NCI-H1105 (cell line): ENCODE results near the gene PPP1R12C.
A peak's percentile ranks its signal among the peaks of the same experiment; 100 is the strongest.
"Not testable (repeated sequence)": the region's sequence is repeated elsewhere in the genome, so short reads cannot be mapped to it uniquely, and the experiment has no call there.

Source experiments
- DNase-seq: peaks from one replicate; lab custom pipeline; 2025; lab: John Stamatoyannopoulos, UW

Gene PPP1R12C

DNA sequence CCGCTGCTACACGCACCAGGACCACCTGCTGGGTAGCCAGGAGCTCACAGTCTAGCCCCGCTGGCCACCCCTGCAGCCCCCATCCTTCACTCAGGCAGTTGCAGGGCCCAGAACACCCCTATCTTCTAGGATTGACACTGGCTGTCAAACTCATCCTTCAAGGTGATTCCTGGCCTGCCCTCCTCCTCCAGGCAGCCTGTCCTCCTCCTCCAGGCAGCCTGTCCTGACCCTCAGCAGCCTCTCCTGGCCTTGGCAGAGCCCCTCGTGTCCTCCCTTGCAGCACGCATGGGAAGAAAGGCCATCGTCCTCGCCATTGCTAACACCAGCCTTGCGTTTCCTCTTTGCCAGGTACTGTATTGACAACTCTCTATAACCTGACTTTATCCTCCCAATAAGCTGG, 45.5 kb downstream of the PPP1R12C start:
- DNase-seq, result no peak

DNA sequence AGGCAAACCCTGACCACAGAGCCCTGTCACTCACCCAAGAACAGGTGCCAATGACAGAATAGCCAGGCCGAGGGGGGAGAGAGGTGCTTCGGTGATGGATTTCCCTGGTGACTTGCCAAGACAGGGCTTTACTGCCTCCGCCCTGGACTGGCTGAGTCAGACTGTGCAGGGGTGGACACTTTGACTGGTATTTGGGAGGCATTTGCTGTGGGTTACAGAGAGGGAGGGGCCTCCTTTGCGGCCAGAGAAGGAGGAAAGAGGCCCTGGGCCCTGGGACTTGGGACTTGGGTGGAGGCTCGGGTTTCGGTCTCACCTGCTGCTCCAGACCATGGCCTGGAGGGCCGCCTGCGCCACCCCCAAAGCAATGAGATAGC, 46.3 kb downstream of the PPP1R12C start:
- no peak for DNase-seq

DNA sequence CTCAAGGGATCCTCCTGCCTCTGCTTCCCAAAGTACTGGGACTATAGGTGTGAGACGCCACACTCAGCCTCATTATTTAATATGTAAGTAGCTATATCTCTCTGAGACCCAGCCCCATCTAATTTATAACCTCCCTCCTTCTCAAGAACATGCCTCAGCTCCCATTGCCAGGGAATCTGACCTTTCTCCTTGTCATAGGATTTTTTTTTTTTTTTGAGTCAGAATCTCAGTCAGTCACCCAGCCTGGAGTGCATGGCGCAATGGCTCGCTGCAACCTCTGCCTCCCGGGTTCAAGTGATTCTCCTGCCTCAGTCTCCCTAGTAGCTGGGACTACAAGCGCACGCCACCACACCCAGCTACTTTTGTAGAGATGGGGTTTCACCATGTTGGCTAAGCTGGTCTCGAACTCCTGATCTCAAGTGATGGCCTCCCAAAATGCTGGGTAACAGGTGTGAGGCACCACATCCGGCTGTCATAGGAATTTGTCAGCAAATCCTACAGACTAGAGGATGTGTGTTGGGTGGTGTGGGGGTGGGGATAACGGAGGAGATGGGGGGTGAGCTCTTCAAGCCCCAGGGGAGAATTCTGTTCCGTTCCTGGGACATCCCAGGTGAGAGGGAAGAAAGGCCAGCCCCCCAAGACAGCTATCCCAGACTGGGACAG, 46.8 kb downstream of the PPP1R12C start:
- DNase-seq, result no peak

DNA sequence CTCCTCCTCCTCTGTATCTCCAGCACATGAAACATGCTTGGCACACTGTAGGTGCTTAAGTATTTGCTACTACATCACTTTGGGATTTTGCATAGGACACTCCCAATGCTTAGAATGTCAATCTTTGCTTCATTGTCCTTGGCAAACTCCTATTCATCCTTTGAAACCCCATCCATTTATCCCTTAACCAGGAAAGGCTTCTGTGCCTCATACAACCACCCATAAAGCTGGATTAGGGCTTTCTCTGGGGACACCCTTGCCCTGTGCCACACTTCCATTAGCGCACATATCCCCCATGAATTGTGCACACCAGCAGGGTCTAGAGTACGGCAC, 47.6 kb downstream of the PPP1R12C start:
- DNase-seq, result no peak

DNA sequence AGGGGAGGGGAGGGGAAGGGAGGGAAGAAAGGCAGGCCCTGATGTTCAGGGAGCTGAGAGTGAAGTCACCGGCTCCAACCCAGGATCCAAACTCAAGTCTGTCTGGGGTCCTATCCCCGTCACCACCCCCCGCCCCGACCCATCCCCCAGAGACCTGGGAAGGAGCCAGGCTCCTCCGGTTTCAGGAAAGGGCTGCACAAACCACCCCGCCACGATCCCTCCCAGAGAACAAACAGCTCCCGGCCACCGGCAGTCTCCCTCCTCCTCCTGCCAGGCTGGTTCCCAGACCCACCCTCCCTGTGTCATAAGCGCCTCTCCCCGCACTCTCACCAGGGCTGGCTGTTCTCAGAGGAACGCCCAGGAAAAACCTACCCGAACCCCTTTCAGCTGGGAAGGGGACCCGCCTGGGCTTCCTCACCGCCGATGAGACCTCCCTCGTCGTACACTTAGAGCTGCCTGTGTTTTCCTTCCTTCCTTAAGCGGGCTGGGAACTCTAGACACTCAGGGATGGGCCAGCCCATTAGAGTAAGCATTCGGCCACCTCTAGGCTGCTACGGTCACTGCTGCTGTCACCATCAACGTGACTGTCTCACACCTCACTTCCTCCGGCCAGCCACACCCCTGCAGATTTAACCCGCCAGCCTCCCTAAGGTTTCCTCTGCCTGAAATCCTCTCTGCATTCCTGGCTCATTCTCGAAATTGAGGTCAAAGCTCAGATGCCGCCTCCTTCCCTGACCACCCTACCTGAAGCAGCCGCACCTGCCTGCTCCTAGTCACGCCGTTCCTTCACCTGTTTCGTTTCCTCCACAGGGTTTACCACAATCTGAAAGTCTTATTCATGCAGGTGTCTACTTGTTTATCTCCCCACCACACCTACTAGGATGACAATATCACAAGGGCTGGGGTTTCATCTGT, 48.2 kb downstream of the PPP1R12C start:
- DNase-seq, result peak; percentile 16

DNA sequence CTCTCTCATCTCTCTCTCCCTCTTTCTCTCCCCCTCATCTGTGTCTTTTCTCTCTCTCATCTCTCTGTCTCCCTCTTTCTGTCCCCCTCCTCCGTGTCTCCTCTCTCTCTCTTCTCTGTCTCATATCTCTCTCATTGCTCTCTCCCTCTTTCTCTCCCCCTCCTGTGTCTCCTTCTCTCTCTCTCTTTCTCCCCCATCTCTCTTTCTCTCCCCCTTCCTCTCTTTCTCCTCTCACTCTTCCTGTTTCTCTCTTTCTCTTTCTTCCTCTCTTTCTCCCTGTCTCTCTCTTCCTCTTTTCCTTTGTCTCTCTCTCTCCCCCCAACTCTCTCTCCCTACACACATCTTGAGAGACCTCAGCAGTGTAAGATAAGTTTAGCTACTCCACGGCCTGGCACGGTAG, 49.6 kb downstream of the PPP1R12C start:
- DNase-seq, result no peak

DNA sequence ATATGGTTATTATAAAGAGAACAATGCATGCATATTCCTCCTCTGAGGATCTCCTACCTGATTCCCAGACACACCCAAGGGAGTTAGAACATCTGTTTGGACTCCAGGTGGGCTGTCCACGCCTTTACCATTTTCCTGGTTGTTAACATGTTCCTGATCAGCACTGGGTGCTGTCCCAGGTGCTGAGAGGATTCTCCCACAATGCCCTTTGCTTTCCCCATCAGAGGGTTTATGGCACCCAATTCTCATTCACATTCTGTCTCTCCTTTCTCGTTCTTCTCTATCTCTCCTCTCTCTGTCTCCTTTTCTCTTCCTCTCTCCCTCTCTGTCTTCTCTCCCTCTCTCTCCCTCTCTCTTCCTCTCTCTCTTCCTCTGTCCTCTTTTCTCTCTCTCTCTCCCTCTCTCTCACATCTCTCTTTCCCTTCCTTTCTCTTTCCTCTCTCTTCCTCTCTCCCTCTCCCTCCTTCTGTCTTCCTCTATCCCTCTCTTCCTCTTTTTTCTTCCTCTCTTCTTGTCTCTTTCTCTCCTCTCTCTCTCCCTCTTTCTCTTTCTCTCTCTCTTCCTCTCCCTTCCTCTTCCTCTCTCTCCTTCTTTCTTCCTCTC, 51.2 kb downstream of the PPP1R12C start:
- no peak for DNase-seq

DNA sequence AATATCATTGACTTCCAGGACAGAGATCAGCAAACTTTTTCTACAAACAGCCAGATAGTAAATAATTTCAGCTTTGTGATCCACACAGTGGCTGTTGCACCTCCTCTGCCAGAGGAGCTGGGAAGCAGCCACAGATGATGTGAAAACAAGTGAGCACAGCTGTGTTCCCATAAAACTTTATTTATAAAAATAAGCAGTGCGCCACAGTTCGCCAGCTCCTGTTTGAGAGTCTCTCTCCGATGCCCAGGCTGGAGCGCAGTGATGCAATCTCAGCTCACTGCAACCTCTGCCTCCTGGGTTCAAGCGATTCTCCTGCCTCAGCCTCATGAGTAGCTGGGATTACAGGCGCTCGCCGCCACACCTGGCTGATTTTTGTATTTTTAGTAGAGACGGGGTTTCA, 51.9 kb downstream of the PPP1R12C start:
- DNase-seq, result not testable (repeated sequence)

DNA sequence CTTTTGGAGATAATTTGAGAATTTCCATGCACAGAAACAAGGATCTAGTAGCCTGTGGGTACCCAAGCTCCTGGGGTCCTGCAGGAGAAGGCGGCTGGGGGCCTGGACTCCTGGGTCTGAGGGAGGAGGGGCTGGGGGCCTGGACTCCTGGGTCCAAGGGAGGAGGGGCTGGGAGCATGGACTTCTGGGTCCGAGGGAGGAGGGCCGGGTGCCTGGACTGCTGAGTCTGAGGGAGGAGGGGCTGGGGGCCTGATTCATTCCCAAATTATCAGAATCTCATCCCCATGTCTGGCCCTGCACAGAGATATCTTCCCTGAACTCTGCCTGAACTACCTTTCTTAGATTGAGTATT, 54.0 kb downstream of the PPP1R12C start:
- no peak for DNase-seq

DNA sequence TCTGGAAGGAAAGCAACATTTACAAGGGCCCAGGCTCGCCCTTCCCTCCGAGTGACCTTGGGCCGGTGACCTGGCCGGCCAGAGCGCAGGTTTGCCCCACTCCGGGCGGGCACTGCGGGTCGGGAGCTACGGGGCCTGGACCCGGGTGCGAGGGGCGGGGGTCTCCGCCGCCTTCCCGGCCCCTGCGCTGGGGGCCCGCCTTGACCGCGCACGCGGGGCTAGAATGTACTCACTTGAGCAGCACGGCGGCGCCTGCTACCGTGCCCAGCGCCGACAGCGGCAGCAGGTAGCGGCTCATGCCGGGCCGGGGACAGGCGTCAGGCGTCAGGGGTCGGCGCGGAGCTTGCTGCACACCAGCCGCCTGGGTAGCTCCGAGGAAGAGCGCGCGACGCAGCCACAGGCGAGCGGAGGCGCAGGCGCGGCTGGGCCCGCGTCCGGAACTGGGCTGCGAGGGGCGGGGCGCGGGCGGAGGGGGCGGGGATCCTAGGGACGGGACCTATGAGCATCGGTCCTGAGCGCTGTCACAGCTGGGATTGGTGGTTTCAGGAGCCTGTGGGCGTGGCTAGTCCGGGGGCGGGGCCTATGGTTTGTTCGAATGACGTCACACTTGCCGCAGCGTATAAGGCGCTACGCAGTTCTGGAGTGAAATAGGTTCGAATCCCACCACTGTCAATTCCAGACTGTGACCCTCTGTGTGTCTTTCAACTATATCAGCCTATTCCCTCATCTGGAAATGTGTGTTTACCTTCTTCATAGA, 54.5 kb downstream of the PPP1R12C start, which contains the start of gene RDH13:
RDH13 (minus strand) TSS at position 414 of the 757 bp plus-strand sequence; CDS start at position 298, 116 bp downstream.
- peak; percentile 96 for DNase-seq

DNA sequence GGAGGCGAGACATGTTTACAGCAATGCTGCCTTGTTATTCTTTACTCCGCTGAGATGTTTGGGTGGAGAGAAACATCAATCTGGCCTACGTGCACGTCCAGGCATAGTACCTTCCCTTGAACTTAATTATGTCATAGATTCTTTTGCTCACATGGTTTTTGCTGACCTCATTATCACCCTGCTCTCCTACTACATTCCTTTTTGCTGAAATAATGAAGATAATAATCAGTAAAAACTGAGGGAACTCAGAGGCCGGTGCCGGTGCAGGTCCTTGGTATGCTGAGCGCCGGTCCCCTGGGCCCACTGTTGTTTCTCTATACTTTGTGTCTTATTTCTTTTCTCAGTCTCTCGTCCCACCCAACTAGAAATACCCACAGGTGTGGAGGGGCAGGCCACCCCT, 57.1 kb downstream of the PPP1R12C start:
- not testable (repeated sequence) for DNase-seq

DNA sequence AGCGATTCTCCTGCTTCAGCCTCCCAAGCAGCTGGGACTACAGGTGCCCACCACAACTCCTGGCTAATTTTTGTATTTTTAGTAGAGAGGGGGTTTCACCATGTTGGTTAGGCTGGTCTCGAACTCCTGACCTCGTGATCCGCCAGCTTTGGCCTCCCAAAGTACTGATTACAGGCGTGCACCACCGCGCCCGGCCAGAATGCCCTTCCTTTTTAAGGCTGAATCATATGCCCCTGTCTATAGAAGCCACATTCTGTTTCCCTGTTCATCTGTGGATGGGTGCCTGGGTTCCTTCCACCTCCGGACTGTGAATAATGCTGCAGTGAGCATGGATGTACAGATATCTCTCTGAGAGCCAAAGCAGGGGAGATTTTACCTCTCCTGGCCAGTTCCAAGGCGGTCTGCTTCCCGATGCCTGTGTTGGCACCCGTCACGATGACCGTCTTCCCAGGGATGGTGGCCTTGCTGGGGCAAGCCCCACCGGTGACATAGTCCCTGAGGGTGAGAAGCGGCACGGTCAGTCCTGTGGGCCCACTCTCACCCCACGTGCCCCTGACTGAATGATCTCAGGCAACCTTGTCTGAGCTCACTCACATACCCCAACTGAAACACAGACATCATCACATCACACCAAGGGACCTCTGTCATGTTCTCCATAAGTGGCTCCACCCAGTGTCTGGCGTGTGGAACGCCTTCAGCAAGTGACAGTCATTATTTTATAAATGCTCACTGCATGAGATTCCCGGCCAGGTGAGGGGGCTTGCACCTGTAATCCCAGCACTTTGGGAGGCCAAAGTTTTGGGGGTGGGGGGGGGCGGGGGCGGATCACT, 58.4 kb downstream of the PPP1R12C start:
- DNase-seq, result no peak

DNA sequence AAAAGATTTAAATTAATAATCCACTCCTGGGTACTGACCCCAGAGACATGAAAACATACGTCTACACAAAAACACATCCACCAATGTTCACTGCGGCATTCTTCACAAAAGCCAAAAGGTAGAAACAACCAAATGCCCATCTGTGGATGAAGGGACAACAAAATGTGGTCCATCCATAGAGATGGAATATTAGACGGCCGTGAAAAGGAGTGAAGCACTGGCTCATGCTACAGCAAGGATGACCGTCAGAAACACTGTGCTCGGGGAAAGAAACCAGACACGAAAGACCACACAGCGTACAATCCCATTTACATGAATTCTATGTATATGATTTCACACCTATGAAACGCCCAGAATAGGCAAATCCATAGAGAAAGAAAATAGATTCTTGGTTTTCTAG, 60.6 kb downstream of the PPP1R12C start:
- DNase-seq, result no peak

DNA sequence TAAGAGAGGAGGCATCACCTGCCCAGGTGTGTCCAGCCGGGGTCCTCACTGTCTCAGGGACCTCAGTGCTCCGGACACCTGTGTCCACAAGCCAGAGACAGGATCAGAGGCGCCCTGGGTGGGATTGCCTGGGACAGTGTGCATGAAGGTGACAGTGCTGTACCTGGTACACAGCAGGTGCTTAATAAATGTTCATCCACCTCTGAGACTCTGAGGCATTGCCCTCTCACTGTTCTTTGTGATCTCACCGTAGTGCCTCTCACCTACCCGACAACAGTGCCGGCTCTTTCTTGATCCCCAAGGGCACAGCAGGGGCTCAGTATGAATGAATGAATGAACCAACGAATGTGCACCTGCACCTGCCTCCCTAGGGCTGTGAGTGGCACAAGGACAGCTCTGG, 63.7 kb downstream of the PPP1R12C start:
- DNase-seq, result no peak

DNA sequence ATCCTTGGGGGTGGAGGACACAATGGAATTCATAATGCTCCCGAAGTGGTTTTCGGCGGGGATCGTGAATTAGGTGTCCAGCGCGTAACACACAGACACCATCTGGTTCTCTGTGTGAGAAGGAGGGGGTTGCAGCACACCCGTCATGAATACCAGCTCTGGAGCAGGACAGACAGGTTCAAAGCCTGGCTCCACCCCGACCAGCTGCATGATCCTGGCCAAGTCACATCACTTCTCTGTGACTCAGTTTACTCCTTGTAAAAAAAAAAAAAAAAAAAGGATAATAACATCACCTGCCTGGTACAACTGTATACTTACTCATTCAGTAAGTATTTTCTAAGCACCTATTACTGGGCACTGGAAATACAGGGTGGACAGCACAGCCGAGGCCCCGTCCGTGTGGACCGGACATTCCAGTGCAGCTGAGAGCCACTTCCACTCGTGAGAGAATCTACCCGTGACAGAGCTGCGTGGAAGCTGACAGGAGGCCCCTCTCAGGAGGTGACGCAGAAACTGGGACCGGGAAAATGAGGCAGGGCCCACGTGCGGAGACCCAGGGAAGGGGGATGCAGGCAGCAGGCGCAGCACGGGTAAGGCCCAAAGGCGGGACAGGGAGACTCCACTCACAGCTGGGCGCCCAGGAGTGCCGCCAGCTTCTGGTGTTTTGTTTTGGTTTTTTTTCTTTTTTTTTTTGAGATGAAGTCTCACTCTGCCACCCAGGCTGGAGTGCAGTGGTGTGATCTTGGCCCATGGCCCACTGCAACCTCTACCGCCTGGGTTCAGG, 66.5 kb downstream of the PPP1R12C start:
- DNase-seq, result no peak

DNA sequence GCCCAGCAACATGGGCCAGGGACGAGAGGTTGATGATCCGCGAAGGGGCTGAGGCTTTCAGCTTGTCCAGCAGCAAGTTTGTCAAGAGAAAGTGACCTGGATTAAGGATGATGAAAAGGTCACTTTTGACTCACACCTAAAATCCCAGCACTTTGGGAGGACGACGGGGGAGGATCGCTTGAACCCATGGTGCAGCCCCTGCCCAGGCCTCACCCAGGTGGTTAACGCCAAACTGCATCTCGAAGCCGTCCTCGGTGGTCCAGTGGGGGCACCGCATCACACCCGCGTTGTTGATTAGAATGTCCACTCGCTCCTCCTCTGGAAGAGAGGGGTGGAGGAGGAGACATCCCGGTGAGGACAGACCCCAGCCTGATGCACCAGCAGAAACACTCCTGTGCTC, 69.0 kb downstream of the PPP1R12C start:
- DNase-seq, result no peak

DNA sequence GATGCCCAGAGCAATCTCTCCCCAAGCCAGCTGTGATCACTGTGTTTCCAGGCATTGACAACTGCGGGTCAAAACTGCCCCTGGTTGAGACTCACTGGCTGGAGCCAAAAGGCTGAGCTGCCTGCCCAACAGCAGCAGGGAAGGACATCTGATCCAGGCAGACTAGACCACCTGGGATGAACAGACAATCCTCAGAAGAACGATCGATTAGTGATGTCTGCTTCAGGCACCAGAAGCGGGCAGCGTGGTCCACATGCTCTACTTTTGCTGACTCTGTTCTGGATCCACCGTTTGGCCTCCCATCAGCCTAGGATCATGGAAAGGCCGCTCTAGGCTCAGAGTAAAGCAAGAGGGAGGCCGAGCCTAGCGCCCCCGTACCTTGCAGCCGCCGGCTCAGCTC, 69.5 kb downstream of the PPP1R12C start:
- no peak for DNase-seq

DNA sequence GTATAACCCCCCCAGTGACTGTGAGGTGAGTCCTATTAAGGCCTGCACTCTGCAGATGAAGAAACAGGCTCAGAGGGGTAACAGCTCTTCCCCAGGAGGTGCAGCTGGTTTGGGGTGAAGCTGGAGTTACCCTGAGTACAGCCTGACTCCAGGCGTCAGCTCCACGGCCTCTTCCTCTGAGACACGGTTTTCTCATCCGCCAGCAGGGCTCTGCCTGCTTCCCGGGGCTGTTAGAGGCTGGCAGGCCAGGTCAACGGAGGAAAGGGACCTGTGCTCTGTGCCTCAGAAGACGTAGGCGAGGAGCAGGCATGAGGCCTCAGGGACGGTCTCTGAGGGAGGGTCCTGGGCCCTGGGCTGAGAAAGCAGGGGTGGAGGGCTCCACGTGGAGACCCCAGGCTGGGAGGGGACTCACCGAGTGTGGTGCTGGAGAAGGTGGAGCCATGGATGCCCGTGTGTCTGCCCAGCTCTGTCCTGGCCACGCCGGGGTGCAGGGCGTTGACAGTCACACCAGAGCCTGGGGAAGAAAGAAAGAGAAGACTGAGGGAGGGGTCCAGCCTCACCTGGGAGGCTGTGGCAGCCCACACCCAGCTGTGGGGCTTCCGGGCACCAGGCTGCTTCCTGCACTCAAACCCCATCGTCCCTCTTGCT, 70.3 kb downstream of the PPP1R12C start:
- DNase-seq, result no peak

DNA sequence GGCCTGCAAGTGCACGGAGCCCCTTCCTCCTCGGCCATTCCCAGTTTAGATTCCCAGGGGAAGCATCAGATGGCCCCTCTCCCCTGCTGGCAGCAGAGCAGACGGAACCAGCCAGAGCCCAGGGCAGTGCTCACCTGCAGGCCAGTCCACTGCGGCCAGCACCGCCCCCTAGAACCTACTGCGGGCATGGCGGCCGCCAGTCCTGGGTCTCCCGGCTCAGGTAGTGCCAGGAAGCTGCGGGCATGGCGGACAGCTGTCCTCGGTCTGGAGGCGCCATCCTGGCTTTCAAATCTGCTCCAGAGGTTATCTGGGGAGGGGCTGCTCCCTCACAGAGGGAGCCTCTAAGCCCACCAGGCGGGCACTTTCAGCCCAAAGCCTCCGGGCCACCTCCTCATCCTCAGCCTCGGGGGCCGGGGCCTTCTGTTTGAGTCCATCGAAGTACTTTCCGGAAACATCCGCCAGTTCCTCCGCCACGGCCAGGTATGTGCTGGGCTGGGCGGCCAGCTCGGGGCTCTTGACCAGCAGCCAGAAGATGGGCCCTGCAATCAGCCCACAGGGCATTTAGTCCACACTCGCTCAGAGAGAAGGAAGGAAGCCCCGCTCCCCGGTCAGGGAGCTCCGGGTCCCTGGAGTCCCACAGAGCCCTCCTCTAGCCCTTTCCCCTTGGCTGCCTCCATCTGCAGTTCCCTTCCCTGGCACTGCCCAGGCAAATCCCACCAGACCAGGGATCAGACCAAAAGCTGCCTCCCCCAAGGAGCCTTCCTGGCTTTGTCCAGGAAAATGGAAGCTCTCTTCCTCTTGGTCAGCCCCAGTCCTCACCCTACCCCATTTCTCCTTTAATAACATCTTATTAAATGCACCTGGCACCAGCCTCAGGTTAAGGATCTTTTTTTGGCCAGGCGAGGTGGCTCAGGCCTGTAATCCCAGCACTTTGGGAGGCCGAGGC, 72.4 kb downstream of the PPP1R12C start:
- no peak for DNase-seq
